ENCODE measurements around the gene FOXC2. TPM values are rescaled to one million over a fixed set of nuclear protein-coding genes. Genes with fewer than 3 reads are reported as not detected.

Gene FOXC2
- polyA plus RNA-seq, 1 of the 3 experiments (the other 2 are of a cell fraction) = 1.3 TPM

DNA sequence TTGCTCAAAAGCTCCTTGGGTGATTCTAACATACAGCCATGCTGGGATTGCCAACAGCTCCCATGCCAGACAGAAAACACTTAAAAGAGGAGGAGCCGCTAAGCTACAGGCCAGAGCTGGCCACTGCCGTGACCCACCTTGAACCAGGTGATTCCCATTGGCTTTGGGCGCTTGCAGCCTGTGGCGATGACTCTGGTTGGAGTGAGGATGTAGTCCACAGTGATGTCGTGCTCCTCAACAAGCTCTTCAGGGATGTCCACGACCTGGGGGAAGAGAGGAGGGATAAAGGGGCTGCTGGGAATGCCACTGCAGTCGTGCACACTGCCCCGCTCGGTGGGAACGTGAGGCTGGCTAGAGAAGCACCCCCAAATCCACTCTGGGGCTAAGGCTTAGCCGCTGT lies 25.1 kb upstream of the FOXC2 start:
- Histone ChIP-seq H3K36me3 (replicated peaks in 1 of 2; ENCODE audit: control insufficient read depth in 1 of 2, insufficient read depth in 2 of 2, low read length in 1 of 2) (peaks cover 20 to 68% of the 10 kb centered on the region in 2 experiments), H3K9me3 (no peaks in the 10 kb centered on the region), H4K20me1 (ENCODE audit: insufficient read depth) (no peaks in the 10 kb centered on the region), H3K4me3 (ENCODE audit: low read depth in 2 of 2, low read length in 1 of 2) (no peak overlapping the region), H3K27me3 (ENCODE audit: insufficient read depth) (no peaks in the 10 kb centered on the region), H2AFZ (ENCODE audit: low read depth) (no peak overlapping the region), H3K79me2 (ENCODE audit: insufficient read depth) (no peaks in the 10 kb centered on the region), H3K9me2 (no peaks in the 10 kb centered on the region), H3K9ac (no peak overlapping the region), H3K27ac (ENCODE audit: low read depth in 2 of 2, low read length in 1 of 2) (no peak overlapping the region), H3K4me2 (no peak overlapping the region), H3F3A (replicated peaks; ENCODE audit: insufficient read depth) (no peaks in the 10 kb centered on the region), H3K4me1 (ENCODE audit: control insufficient read depth in 1 of 2, insufficient read depth in 2 of 2, low read depth in 1 of 2, low read length in 1 of 2) (no peaks in the 10 kb centered on the region)
- WGBS (ENCODE audit: low lambda C conversion rate) = 78% methylated on average over 7 of the region's 11 CpGs
- ChIA-PET POLR2A (no interaction called here), CTCF (no interaction called here)
- TF ChIP-seq CTCF (IDR thresholded peaks at IDR 0.05) (no peak), GATA2 (CRISPR knock-in tag; IDR thresholded peaks at IDR 0.05) (no peak), USF1 (IDR thresholded peaks at IDR 0.05; ENCODE audit: borderline replicate concordance, low read depth) (no peak), RXRA (IDR thresholded peaks at IDR 0.05; ENCODE audit: borderline replicate concordance, low read depth) (no peak), POLR2AphosphoS5 (IDR thresholded peaks at IDR 0.05; ENCODE audit: low read depth, low read length) (no peak), EP300 (IDR thresholded peaks at IDR 0.05; ENCODE audit: borderline replicate concordance in 1 of 2, low read depth in 1 of 2, low read length in 1 of 2) (no peak)
- DNase-seq = no peak

DNA sequence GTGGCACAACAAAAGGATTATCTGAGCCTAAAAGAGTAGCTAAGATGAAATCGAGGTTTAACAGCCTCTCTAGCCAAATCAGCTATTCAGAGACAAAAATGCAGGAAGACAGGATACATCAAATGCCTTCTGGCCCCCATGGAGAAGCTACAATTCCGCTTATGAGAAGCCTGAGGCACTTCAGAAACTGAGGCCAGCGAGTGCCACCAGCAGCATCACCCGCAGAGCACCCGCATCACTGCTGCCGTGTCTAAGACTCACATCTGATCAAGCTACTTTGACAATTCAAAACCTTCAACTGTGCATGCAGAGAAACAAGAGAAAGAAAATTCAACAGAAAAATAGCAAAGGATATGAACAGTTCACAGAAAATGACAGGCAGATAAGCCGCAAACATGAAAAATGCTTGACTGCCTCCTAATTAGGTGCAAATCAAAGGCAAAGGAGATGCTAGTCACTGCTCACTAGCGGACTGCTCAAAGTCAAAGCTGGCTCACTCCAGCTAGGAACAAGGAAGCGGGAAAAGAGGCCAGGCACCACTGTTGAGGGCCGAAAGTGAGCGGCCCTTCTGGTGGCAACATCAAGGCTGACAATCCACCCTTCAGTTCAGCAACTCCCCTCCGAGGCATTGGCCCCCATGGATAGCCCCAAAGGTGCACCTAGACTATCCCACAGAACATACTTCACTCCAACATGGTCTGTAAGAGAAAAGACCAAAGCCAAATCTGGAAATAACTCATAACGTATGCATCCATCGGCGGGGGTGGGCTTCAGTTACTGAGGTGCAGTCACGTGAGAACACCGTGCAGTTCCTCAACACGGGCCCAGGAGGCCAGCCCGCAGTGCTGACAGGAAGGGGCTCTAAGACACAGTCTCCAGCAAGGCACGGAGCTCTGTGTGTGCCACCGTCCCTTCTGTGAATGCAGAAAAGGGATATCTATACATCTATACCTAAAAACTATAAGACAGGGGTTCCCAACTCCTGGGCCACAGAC lies 23.6 kb upstream of the FOXC2 start:
- 94% methylated on average over 18 of the region's 21 CpGs for WGBS (ENCODE audit: low lambda C conversion rate)
- no peaks in the 10 kb centered on the region for H3K27me3 ChIP-seq (ENCODE audit: insufficient read depth)
- H3K4me3 ChIP-seq (ENCODE audit: low read depth in 2 of 2, low read length in 1 of 2) = no peak overlapping the region
- no peaks in the 10 kb centered on the region for H3K9me2 ChIP-seq
- H3K79me2 ChIP-seq (ENCODE audit: insufficient read depth) = no peaks in the 10 kb centered on the region
- peaks cover 1% of the 10 kb centered on the region for H3F3A ChIP-seq (replicated peaks; ENCODE audit: insufficient read depth)
- H3K9me3 ChIP-seq = no peaks in the 10 kb centered on the region
- ChIA-PET CTCF (interaction anchor here (0.6 to 1.1 kb wide), 3 partner anchors 23 to 759 kb away, joined by 3 read pairs; no protein-coding TSS in a partner anchor), POLR2A (no interaction called here)
- no peak for DNase-seq
- H4K20me1 ChIP-seq (ENCODE audit: insufficient read depth) = no peaks in the 10 kb centered on the region
- no peak overlapping the region for H3K27ac ChIP-seq (ENCODE audit: low read depth in 2 of 2, low read length in 1 of 2)
- H3K36me3 ChIP-seq (replicated peaks in 1 of 2; ENCODE audit: control insufficient read depth in 1 of 2, insufficient read depth in 2 of 2, low read length in 1 of 2) = peaks cover 18 to 70% of the 10 kb centered on the region in 2 experiments
- H3K4me2 ChIP-seq = no peak overlapping the region
- H2AFZ ChIP-seq (ENCODE audit: low read depth) = no peak overlapping the region
- no peak overlapping the region for H3K9ac ChIP-seq
- no peaks in the 10 kb centered on the region for H3K4me1 ChIP-seq (ENCODE audit: control insufficient read depth in 1 of 2, insufficient read depth in 2 of 2, low read depth in 1 of 2, low read length in 1 of 2)
- TF ChIP-seq RXRA (IDR thresholded peaks at IDR 0.05; ENCODE audit: borderline replicate concordance, low read depth) = no peak
- no peak for TF ChIP-seq NFIC (IDR thresholded peaks at IDR 0.05; ENCODE audit: borderline replicate concordance)
- no peak for TF ChIP-seq RAD21 (IDR thresholded peaks at IDR 0.05; ENCODE audit: low read length)
- TF ChIP-seq, protein P1, sequence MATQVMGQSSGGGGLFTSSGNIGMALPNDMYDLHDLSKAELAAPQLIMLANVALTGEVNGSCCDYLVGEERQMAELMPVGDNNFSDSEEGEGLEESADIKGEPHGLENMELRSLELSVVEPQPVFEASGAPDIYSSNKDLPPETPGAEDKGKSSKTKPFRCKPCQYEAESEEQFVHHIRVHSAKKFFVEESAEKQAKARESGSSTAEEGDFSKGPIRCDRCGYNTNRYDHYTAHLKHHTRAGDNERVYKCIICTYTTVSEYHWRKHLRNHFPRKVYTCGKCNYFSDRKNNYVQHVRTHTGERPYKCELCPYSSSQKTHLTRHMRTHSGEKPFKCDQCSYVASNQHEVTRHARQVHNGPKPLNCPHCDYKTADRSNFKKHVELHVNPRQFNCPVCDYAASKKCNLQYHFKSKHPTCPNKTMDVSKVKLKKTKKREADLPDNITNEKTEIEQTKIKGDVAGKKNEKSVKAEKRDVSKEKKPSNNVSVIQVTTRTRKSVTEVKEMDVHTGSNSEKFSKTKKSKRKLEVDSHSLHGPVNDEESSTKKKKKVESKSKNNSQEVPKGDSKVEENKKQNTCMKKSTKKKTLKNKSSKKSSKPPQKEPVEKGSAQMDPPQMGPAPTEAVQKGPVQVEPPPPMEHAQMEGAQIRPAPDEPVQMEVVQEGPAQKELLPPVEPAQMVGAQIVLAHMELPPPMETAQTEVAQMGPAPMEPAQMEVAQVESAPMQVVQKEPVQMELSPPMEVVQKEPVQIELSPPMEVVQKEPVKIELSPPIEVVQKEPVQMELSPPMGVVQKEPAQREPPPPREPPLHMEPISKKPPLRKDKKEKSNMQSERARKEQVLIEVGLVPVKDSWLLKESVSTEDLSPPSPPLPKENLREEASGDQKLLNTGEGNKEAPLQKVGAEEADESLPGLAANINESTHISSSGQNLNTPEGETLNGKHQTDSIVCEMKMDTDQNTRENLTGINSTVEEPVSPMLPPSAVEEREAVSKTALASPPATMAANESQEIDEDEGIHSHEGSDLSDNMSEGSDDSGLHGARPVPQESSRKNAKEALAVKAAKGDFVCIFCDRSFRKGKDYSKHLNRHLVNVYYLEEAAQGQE (IDR thresholded peaks at IDR 0.05; ENCODE audit: low read depth, low read length) = no peak
- TF ChIP-seq, protein P2, sequence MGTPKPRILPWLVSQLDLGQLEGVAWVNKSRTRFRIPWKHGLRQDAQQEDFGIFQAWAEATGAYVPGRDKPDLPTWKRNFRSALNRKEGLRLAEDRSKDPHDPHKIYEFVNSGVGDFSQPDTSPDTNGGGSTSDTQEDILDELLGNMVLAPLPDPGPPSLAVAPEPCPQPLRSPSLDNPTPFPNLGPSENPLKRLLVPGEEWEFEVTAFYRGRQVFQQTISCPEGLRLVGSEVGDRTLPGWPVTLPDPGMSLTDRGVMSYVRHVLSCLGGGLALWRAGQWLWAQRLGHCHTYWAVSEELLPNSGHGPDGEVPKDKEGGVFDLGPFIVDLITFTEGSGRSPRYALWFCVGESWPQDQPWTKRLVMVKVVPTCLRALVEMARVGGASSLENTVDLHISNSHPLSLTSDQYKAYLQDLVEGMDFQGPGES (IDR thresholded peaks at IDR 0.05; ENCODE audit: low read depth, low read length) = no peak
- TF ChIP-seq, protein P3, sequence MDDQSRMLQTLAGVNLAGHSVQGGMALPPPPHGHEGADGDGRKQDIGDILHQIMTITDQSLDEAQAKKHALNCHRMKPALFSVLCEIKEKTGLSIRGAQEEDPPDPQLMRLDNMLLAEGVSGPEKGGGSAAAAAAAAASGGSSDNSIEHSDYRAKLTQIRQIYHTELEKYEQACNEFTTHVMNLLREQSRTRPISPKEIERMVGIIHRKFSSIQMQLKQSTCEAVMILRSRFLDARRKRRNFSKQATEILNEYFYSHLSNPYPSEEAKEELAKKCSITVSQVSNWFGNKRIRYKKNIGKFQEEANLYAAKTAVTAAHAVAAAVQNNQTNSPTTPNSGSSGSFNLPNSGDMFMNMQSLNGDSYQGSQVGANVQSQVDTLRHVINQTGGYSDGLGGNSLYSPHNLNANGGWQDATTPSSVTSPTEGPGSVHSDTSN (IDR thresholded peaks at IDR 0.05) = no peak
- TF ChIP-seq FOXM1 (IDR thresholded peaks at IDR 0.05; ENCODE audit: low read depth) = no peak
- TF ChIP-seq TEAD4 (IDR thresholded peaks at IDR 0.05; ENCODE audit: borderline replicate concordance, insufficient read depth) = no peak
- no peak for TF ChIP-seq GATA2 (CRISPR knock-in tag; IDR thresholded peaks at IDR 0.05)
- TF ChIP-seq, protein P4, sequence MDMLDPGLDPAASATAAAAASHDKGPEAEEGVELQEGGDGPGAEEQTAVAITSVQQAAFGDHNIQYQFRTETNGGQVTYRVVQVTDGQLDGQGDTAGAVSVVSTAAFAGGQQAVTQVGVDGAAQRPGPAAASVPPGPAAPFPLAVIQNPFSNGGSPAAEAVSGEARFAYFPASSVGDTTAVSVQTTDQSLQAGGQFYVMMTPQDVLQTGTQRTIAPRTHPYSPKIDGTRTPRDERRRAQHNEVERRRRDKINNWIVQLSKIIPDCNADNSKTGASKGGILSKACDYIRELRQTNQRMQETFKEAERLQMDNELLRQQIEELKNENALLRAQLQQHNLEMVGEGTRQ (IDR thresholded peaks at IDR 0.05; ENCODE audit: borderline replicate concordance, low read depth, low read length) = no peak
- TF ChIP-seq JUND (IDR thresholded peaks at IDR 0.05) = no peak
- no peak for TF ChIP-seq RCOR1 (IDR thresholded peaks at IDR 0.05; ENCODE audit: low read length)

Measured in SK-N-SH (cell line).